Uterus (tissue), 4 donors: ENCODE results near the gene TRIM65. TPM values are rescaled to one million over a fixed set of nuclear protein-coding genes. Genes with fewer than 3 reads are reported as not detected.

Source experiments
- DNase-seq, 2 donors: peaks; one replicate each; pipeline ENCODE4 v3.0.0-alpha.2; 2019 to 2020
- H3K27ac ChIP-seq, 2 donors: fragments of 200-600 bp; sonication (generic); 1 replicate in 1 of 2; 2 replicates in 1 of 2; pipeline ENCODE4 v1.5.1; 2016 to 2018
- H3K27me3 ChIP-seq, 2 donors: fragments of 200-600 bp; sonication (generic); one replicate each; pipeline ENCODE4 v1.5.1; 2018 to 2019; ENCODE audit warnings: control low read depth in 1 of 2
- H3K36me3 ChIP-seq, 2 donors: fragments of 200-600 bp; sonication (generic); one replicate each; pipeline ENCODE4 v1.5.1; 2019; ENCODE audit warnings: control low read depth in 1 of 2
- H3K4me1 ChIP-seq, 2 donors: fragments of 200-600 bp; sonication (generic); one replicate each; pipeline ENCODE4 v1.5.1; 2018 to 2019; ENCODE audit warnings: control low read depth in 1 of 2
- H3K4me3 ChIP-seq, 2 donors: fragments of 200-600 bp; sonication (generic); 1 replicate in 1 of 2; 2 replicates in 1 of 2; pipeline ENCODE4 v1.5.1; 2018 to 2019; ENCODE audit warnings: mild to moderate bottlenecking in 1 of 2
- H3K9me3 ChIP-seq, 2 donors: fragments of 200-600 bp; sonication (generic); one replicate each; pipeline ENCODE4 v1.5.1; 2019; ENCODE audit warnings: control low read depth in 1 of 2
- CTCF ChIP-seq, 4 experiments: fragments of 200-600 bp in 2 of 4; fragments of 450-650 bp in 2 of 4; sonication (generic) in 2 of 4; IDR thresholded peaks; one replicate each; pipeline ENCODE4 v1.5.1; 2016 to 2019; ENCODE audit warnings: antibody characterized with exemption in 4 of 4, mild to moderate bottlenecking in 2 of 4, moderate library complexity in 1 of 4
- POLR2A ChIP-seq, 2 donors: fragments of 450-650 bp; IDR thresholded peaks; one replicate each; pipeline ENCODE4 v1.6.1; 2016; ENCODE audit warnings: antibody characterized with exemption in 2 of 2, mild to moderate bottlenecking in 1 of 2, moderate library complexity in 1 of 2
- intact Hi-C: fragments of 100-400 bp; cut with DNase I; formaldehyde crosslinking; loops from one replicate; pipeline ENCODE4 v1.15.1; 2023; ENCODE audit warnings: low total_unique reads
- total RNA-seq, 4 donors: library from RNA; depleted of rRNA in 3 of 4; stranded (reverse); fragments of >200 nt in 3 of 4; gene quantifications; one replicate each; pipeline versions ENCODE4 v1.1.0 to v1.2.4, GENCODE V29; 2014 to 2023
- donor health status: DM: yes; HTN: yes; CAD: no.

Gene TRIM65
- total RNA-seq, 4 donors from 2014 or later: 20.0 to 36.9 (median 30.1) TPM

DNA sequence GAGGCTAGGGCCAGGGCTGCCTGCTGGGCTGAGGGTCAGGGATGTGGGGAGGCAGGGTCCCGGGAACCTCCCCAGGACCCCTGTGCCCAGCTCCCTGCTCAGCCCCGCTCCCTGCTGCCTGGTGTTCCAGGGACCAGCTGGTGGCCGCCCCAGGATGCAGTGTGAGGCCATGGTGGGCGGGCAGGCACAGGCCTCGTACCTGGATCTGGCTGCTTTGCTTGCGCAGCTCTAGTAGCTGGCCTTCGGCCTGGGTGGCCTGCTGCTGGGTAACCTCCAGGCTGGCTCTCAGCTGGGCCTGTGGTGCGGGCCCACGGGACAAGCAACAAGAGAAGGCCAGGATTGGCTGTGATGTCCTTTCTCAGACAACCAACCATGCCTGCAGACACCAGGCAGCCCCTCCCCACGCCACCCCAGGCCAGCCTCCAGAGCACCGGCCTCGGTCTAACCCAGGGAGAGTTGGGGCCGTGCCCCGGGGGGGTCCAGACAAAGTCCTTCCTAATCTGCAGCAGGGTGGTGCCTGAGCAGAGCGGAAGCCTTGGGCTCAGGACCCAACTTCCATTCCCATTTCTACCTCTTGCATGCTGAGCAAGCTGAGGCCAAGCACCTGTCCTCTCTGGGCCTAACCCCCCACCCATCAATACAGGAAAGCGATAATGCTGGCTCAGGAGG, 4.1 kb downstream of the TRIM65 start:
- Histone ChIP-seq H3K27me3 (no peaks in the 10 kb centered on the region), H3K9me3 (no peaks in the 10 kb centered on the region), H3K27ac (no peak overlapping the region), H3K36me3 (no peaks in the 10 kb centered on the region), H3K4me1 (peaks cover 0 to 13% of the 10 kb centered on the region in 2 donors), H3K4me3 (no peak overlapping the region)
- intact Hi-C loops: loop anchor here (10.0 kb wide), 1 partner anchor 48 kb away; the partner anchor contains the start of gene UNC13D
- TF ChIP-seq CTCF (IDR thresholded peaks at IDR 0.05) (no peak), POLR2A (IDR thresholded peaks at IDR 0.05) (no peak)
- DNase-seq: no peak

GRCh38 chr17:75891605-75892555, 4.9 kb downstream of the TRIM65 start:
- TF ChIP-seq CTCF (IDR thresholded peaks at IDR 0.05) (no peak), POLR2A (IDR thresholded peaks at IDR 0.05) (no peak)
- Histone ChIP-seq H3K4me3 (no peak overlapping the region), H3K27ac (no peak overlapping the region), H3K9me3 (no peaks in the 10 kb centered on the region), H3K4me1 (peaks cover 0 to 13% of the 10 kb centered on the region in 2 donors), H3K27me3 (no peaks in the 10 kb centered on the region), H3K36me3 (no peaks in the 10 kb centered on the region)
- intact Hi-C loops: loop anchor here (10.0 kb wide), 1 partner anchor 47 kb away; the partner anchor contains the start of gene UNC13D
- DNase-seq: no peak

GRCh38 chr17:75891022-75891604, 5.6 kb downstream of the TRIM65 start:
- no peaks in the 10 kb centered on the region for H3K27me3 ChIP-seq

GRCh38 chr17:75889454-75889853, 7.3 kb downstream of the TRIM65 start:
- H3K4me3 ChIP-seq: no peak overlapping the region
- peaks cover 0 to under 1% of the 10 kb centered on the region in 2 donors for H3K4me1 ChIP-seq
- no peak overlapping the region for H3K27ac ChIP-seq
- TF ChIP-seq CTCF (IDR thresholded peaks at IDR 0.05) (no peak), POLR2A (IDR thresholded peaks at IDR 0.05) (no peak)
- no peak for DNase-seq
- H3K9me3 ChIP-seq: no peaks in the 10 kb centered on the region
- no peaks in the 10 kb centered on the region for H3K36me3 ChIP-seq
- H3K27me3 ChIP-seq: no peaks in the 10 kb centered on the region
- intact Hi-C loops: no loop called here

More at GRCh38 chr17:75891022-75891604, 5.6 kb downstream of the TRIM65 start:
- DNase-seq: no peak
- no peaks in the 10 kb centered on the region for H3K36me3 ChIP-seq
- H3K27ac ChIP-seq: no peak overlapping the region
- H3K4me1 ChIP-seq: peaks cover 0 to 13% of the 10 kb centered on the region in 2 donors
- intact Hi-C loops: loop anchor here (10.0 kb wide), 1 partner anchor 46 kb away; the partner anchor contains the start of gene UNC13D
- H3K4me3 ChIP-seq: no peak overlapping the region
- TF ChIP-seq POLR2A (IDR thresholded peaks at IDR 0.05) (no peak), CTCF (IDR thresholded peaks at IDR 0.05) (no peak)
- no peaks in the 10 kb centered on the region for H3K9me3 ChIP-seq
